Stimulated activated CD8-positive, alpha-beta memory T cell treated with anti-CD3 and anti-CD28 coated beads, Interleukin-12 subunit alpha, Interleukin-12 subunit beta, amount 100 ng/mL, for 1 hour (primary cell): ENCODE measurements around the gene RFTN1.

Source experiments
- DNase-seq: peaks from one replicate; pipeline ENCODE4 v3.0.0-alpha.2; 2020; ENCODE audit warnings: low read depth

The RFTN1 gene

DNA sequence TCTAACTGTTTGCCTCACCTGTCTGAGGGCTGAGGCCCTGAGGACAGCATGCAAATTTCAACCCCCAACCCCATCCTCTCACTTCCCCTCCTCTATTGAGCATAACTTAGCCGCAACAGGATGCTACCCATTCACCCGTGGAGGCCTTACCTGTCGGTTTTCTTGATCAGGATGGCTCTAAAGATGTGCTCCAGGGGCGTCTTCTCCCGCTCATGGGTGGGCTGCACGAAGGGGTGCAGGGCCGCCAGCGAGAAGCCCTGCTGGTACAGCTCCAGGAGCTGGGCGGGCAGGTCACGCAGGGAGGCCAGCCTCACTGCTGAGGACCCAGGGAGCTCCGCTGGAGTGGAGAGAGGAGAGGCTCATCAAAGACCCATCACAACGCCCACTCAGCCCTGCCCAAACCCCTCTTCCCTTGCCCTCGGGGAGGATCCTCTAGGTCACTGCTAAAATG is 79.8 kb downstream of the RFTN1 start:
- DNase-seq = no peak

DNA sequence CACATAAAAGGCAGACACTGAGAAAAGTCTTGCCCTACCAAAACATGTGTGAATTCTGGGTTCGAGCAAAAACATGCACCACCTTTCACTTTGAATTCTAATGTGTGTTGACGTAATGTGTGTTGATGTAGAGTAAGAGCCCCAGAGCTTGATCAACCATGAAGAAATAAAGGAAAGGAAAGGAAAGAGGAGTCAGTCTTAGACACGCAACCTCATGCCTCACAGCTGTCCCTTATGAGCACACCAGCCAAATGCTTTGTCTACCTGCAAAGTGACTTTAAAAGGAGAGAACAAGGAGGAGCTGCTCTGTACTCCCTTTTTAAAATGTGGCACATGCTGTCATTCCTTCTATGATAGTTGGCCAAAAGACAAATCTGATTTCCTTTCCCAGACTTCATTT is 80.8 kb downstream of the RFTN1 start:
- no peak for DNase-seq

DNA sequence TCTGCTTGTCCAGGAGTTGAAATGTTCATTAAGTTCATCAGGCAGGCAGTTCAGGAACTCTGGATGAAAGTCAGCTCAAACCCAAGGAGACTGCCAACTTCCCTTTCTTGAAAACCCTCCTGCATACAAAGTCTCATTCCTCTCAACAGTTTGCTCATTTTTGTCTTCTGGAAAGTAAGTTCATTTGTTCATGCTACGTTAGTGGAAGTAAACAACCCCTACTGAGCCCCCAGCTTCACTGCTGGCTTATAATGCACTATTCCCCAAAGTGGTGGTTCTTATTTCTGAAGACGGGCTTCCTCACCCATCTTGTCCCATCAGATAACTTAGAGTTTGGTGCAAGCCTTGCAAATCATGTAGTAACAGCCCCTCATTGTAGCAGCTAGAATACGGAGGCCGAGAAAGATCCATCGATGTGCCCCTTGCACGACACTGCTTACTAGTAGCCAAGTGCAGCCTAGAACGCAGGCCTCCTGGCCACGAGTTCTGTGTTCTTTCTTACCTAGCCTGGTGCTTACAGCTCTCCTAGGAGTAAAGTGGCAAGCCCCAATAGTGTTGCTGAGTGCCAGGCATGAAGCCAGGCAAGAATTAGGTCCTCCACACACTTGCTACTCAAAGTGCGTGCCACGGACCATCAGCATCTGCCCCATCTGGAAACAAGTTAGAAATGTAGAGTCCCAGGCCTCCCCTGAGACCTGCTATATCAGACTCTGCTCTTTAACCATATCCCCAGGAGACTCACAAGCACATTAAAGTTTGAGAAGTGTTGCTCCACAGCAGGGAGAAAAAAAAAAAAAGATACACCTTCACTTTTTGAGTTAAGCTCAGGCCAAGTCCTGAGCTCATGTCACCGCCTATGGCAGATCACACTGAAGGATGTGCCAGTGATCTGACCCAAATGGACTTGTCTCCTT is 82.5 kb downstream of the RFTN1 start:
- DNase-seq = no peak

DNA sequence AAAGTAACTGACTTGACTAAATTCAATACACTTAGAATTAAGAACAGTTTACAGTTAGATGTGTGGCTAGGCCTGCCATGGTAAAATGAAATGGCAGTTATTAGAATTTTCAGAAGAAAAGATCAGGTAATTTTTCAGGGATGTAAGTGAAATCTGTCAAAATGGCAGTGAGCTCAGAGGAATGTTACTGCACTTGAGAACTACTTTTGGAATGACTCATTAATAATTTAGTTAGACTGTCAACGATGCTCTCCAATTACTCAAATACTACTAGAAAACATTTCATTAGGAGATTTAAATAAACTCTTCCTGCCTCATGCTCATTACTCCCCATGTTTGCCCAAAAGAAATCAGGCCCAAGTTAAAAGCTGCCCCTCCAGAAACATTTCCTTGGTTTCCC is 84.4 kb downstream of the RFTN1 start:
- DNase-seq = no peak

DNA sequence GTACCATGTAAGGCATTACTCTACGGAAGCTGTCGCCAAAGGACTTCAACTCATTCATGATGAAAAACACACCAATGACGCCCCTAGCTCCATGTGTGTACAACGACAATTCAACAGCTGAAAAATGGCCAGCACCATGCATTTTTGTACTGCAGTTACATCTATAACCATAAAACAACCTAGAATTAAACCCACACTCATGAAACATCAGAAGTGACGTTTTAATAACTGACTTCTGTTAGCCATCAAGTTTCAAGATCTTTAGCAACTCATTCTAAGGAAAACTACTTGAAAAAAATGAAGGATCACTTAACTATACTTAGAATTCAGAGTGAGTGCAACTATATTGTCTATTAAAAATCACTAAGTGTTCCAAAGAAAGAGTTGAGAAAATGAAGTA is 84.9 kb downstream of the RFTN1 start:
- no peak for DNase-seq

DNA sequence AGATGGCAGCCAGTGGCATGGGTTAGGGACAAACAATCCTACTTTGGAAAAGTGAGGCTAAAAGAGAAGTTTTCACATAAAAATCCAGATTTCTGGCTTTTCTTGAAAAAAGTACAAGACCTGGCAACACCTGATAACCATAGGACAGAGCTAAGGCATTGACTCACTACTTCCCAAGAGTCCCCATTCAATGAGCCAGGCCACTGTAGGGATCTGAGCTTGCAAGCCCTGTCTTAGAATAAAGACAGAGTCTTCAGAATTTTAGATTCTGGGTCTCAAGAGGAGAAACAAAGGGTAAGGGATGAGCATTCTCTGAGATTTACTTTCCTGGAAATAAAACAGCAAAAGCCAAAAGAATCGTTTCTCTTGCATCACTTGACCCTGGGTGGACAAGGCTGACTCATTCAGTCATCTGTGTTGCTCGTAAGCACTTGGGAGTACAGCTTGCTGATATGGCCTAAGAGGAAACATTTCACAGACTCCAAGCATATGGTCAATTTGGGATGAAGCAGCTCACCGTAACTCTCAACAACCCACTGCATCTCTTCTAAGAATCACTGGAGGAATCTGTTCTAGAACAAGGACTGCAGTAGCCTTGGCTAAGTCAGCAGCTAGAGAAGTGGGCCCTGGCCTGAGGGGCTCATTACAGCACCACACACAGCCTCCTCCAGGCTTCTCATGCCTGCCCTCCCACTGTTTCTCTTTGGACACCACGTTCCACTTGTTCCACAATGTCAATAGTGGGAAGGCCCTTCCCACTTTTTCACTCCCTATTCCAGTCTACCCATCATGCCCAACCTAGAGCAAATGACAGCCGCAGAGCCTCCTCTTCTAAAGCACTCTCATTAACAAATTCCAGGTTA is 86.2 kb downstream of the RFTN1 start:
- DNase-seq = no peak

DNA sequence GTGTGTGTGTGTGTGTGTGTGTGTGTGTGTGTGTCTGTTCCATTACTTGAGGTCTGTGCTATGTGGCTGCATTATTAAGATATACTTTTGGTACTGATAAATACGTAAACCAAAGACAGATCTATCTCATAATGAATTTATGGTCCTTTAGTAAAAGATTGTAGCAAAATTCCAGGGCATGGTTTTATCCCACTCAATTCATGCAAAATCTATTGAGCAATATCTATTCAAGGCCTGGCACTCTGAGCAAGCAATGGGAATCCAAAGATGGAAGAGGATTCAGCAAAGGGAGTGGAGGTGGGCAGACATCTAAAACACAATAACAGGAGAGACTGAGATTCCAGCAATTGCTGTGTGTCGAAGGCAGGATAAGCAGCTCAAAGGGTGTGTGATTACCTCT is 86.8 kb downstream of the RFTN1 start:
- no peak for DNase-seq

DNA sequence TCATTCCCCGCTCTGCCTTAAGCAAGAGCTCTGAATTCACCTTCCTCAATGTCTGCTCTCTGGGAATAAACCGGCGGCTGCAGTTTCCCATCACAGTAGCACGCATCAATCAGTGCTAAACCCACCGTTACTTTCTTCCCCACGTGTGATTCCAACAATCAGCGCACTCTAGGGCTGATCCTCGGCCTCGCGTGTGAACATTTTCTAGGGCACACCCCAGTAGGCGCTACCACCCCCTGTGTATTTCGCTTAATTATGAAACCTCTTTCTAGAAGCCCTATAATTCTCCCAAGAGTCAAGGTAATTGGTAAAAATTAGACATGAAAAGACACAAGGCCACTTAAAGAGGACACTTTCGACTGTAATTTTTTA is 87.5 kb downstream of the RFTN1 start:
- no peak for DNase-seq

DNA sequence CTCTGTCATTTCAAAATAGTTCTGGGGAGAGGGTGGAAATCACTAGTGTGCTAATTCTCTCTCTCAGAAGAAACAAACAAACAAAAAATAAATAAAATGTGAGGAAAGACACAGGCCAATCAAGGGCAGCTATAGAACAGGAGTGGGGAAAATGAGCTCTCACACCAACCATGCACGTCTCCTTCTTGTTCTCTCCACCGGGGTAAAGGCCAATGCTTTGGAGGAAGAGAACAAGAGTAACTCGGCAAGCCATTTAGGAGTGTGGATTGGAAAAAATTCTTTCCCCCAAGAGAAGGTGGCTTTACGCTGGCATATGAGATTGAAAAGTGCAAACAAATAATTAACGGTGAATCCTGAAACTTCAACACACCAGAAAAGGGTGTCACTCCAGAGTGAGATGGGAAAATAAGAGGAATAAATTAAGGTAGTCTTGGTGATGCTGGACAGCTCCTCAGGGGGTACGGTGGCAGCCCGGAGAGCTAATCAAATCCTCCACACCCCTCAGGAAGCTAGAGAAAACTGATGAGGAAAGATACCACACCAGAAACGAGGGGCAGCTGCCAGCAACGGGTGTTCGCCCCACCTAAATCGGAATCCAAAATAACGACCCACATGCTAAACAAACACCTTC is 88.0 kb downstream of the RFTN1 start:
- no peak for DNase-seq

DNA sequence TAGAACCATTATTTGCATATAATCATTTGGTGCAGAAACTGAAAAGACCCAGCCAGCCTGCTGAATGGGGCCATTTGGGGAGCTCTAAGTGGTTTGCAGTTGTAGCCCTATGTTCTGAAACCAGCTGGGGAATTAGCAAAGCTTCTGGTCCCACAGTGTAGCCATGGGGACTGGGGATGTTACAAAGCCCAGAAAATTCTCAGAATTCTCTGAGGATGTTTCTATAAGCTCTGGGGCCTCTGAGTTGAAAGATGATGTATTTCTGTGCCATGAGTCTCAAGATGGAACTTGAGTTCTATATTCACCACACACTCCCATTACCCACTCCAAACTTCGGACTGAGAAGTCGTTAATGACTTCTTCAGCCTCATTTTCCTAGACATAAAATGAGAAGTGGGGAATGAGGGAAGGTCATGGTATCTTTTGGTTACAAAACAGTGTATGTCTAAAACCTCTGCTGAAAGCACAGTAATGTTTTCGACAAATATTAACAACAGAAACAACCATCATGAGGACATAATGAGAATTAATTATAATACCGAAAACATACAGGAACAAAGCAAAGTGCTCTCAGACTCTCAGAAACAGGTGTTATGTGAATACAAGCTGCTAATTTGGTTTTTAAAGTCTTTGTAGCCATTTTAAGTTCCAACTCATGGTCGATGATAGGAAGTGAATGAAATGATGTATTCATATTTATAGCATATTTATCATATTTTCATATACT is 89.4 kb downstream of the RFTN1 start:
- DNase-seq = no peak

DNA sequence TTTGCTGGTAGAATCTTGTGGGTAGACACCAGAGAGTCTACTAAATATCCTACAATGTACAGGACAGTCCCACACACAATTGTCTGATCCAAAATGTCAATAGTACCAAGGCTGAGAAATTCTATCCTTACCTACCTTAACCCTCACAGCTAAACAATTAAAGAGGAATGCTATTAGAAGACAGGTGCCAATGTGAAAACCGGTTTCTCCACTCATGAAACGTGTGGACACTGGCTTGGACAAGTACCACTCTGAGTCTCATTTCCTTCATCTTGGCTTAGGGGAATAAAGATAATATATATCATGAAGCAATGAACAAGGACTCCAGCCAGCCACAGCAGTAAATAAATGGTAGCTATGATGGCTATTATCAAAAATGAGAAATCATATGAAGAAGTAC is 90.2 kb downstream of the RFTN1 start:
- DNase-seq = no peak

DNA sequence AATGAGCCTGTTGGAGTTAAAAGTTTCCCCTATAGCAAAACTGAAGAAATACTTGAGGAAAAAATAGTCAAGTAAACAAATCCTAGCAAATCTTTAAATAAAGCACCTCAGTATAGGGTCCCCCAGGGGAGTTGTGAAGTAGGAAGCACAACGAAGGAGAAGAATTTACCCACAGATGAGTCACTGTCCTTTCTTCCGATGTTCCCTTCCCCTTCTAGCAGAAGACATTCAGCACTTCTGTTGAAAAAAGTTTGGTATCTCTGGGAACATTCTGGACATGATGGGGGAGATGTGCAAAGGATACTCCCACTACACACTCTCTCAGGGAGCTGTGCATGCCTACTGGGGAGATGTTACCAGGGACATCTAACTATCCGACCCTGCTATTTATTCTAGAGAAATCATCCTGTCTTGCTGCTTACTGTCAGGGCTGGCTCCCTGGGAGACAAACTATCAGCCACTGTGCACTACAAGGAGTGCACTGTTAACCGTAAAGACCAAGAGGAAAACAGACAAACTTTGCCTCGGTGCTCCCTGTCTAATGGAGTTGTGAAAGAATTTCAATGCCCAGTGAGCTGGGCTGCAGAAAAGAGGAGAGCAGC is 93.8 kb downstream of the RFTN1 start:
- no peak for DNase-seq

DNA sequence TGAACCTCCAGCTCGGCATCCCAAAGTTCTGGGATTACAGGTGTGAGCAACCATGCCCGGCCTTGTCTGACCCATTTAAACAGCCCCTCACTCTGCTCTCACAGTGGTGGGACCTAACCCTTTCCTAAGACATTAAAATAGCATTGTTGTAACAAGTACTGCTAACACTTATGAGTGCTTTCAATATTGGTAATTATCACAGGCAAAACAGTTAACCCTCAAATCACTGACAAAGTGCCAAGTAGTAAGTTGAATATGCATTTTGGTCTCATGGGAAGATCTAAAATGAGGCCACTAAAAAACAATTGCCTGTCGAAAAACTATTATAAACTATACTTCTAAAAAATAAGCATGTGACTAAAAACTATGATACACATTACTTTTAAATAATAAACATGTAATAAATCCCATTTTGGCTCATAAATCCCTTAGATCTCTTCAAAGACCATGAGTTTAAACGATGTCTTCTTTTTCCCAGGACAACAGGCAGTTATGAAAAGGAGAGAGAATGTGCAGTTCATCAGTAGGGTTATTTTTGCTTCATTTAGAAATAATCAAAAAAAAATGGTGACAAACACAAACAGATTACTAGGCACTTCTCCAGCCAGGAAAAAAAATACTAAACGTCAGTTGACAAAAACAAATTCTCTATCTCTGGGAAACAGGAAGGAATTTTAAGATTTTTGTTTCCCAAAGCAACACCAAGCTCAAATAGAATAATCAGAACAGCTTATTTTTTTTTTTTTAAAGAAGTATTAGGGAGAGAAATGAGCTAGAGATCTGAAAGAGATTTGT is 95.4 kb downstream of the RFTN1 start:
- DNase-seq = no peak

DNA sequence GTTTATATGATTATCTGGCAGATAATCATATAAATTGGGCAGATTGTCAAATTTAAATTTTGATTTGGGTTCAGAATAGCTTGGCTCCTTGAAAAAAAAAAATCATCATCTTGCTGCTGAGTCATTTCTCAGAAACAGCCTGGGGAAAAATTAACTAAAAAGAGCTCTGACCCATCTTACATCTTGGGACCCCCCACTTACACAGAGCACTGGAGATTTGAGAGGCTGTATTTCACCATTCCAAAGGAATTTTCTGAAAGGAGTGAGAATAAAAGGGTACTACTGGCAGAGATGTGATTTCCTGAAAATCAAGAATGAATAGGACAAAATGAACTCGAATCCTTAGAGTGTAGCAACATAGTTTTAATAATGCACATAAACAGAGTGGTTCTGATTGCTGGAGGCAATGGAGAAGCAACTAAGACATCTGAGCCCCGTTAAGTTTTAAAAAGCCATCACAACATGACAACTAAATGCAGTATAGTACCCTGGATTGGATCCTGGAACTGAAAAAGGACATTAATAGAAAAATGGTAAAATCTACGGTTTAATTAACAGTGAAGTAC is 97.5 kb downstream of the RFTN1 start:
- DNase-seq = no peak

DNA sequence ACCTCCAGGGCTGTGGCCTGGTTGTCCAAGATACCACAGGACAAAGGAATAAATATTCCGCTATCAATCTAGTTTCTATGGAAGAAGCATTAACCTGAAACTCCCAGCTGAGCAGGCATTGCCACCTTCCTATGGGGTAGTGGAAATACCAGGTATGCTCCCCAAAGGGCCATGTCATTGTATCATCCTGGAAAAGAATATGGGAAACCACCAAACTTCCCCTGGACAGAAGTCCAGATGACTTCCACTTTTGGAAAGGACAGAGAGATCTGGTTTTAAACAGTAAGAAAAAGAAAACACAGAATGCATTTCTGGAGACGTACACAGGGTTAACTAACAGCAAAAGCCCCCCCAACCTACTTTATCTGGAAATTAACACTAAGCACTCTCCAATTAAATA is 100.2 kb downstream of the RFTN1 start:
- DNase-seq = no peak

DNA sequence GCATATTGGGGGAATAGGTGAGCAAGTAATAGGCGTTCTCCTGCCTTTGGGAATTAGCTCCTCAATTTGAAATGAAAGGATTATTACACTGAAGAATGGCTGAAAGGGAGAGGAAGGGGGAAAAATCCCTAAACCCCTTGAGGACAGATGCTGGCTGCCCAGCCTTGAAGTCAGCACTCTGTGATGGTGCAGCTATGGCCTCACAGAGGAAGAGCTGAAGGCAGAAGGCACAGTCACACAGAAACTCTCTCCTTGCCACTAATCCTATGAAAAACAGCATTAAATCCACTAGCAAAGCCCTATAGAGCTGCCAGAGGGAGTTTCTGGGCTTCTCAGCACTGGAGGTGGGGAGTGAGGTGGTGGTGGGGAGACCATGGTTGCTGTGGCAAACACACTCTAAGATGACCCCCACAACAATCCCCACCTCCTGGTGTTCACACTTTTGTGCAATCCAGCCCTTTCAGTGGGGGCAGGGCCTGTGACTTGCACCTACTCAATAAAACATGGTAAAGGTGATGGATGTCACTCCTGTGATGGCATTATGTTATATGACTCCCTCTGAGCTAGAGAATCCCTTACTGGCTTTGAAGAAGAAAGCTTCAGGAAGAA is 101.2 kb downstream of the RFTN1 start:
- DNase-seq = no peak

DNA sequence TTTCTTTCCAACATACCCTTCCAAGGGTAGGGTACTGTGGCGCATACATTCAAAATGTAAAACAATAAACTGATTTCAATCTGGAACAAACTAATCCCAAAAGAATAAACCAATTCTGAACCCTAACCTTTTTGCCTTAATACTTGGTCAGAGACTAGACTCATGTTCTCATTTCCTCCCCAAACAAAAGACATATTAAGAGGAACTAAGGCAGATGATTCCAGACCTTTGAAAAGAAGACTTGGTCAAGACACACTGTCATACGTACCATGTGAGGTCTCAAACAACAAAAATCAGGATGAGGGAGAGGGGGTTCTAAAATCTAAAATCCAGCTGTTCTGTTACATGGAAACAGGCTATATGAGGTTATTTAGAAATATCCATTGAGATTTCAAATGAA is 102.1 kb downstream of the RFTN1 start:
- no peak for DNase-seq

DNA sequence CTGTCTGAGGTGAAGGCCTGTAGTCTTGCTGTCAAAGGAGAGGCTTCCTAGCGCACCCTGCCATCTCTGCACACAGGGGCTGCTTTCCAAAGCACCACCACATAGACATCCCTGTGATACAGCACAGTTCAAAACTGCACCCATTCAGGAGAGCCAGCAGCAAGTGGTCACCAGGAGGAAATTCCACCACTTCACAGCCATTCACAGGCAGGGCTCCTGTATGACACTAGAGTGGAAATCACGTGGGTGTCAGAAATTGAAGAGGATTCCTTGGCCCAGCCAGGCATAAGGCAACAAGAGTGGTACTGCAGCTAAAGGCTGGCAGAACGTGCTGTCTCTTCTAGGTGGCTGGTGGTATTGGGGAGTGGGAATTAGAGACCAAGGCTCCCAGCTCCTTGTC is 102.8 kb downstream of the RFTN1 start:
- DNase-seq = no peak

DNA sequence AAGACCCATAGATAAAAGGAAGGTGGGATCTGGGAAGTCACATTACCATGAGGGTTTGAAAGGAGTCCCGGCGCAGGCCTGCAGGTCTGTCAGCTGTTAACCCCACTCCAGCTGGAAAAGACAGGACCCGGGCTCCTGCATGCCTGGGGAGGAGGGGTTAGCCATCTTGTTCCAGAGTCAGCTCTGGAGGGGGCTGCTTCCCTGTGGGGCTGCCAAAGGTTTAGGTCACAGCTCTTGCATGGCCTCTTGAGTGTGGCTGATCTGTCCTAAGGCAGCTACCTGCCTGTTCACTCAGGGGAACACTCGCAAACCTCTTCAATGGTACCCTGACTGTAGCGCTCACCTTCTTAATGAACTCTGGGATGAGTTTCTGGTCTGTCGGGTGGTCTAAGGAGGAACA is 104.5 kb downstream of the RFTN1 start:
- DNase-seq = no peak

DNA sequence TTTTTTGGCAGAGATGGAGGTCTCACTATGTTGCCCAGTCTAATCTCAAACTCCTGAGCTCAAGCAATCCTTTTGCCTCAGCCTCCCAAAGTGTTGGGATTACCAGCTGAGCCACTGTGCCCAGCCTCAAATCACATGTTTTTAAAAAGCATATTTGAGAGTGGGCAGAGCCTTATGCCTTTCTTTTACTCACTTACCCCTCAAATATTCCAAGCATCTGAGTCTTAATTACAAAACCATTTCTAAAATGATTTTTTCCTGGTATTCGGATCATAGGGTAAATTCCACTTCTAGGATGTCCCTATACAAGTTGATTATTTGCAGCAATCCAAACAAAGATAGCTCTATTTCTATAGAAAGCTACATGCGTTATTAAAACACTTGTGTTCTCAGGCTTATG is 106.1 kb downstream of the RFTN1 start:
- no peak for DNase-seq
